K562 treated with DMSO at 1 percent for 4 hours (cell line): ENCODE data around the gene KDM5D. TPM values are rescaled to one million over a fixed set of nuclear protein-coding genes. Genes with fewer than 3 reads are reported as not detected.

ENCODE experiments used
- total RNA-seq: library from RNA; unstranded; fragments of 300-600 nt; gene quantifications from 2 replicates; pipeline ENCODE4 v1.2.3, GENCODE V29; 2022; ENCODE audit not compliant: insufficient read depth

KDM5D gene
- not detected in 2 replicates for total RNA-seq

DNA sequence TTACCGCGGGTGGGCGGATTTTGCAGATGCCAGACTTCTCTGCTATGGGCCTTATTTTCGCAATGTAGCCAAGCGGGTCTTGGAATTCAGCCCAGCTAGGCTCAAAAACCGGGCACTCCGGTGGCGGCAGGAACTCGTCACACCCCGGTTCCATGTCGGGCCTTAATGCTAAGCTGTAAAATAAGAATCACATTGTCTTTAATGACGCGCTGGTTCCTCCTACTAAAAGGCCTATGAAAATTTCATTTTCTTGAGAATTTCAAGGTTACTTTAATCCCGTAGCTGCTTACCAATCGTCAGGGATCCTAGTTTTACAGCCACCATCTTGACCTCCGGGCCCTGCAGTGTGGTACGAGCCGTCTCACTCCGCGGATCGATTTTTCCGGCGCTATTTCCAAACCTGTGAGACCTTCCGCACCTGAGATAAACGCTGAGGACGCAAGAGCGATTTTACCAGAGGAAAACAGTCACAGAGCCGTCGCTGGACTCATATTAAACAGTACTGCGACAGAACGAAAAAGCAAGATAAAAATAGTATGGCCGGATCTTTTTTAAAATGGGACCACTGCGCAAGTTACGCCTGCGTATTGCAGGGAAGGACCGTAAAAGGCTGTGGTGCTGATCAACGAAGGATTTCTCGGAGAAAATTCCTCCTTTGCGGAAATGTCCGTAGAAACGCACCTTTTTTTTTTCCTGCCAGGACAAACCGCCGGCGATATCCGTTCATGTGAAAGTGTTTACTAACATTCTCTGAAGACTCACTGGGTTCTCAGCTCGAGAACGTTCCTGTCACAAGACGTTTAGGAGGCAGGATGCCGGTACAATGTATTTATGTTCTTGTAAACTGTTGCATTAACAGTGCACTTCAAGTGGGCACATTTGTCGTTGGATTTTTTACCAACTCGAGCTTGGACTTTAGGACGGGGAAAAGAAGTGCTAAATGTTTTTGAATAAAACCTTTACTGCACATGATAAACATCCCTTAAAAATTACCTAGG lies at the start of gene KDM5D:
TSS of gene KDM5D (minus strand) at position 346 of the 998 bp plus-strand sequence. CDS start at position 154, 192 bp downstream.

